Measurements from ENCODE around the gene TSEN15. TPM values are rescaled to one million over a fixed set of nuclear protein-coding genes. Genes with fewer than 3 reads are reported as not detected.

The TSEN15 gene
- total and polyA plus RNA-seq, 2 of the 13 experiments (the other 11 are each of a cell fraction or from before 2014, with no cell fraction given), result 25.6 to 35.8 TPM

GRCh38 chr1:184035719-184036516, 15.6 kb upstream of the TSEN15 start (continued):
- no peak for TF ChIP-seq HNF1A (IDR thresholded peaks at IDR 0.05; ENCODE audit: low read depth)
- TF ChIP-seq HNF1A (CRISPR knock-in tag; IDR thresholded peaks at IDR 0.05; ENCODE audit: borderline replicate concordance), result 0 out of 2 replicates have a peak, but pooled peaks have one; percentile 39
- TF ChIP-seq CENPBD1 (CRISPR knock-in tag; IDR thresholded peaks at IDR 0.05; ENCODE audit: borderline replicate concordance, low read depth), result no peak
- TF ChIP-seq CBFB (CRISPR knock-in tag; IDR thresholded peaks at IDR 0.05), result 0 out of 2 replicates have a peak, but pooled peaks have one; percentile 22
- TF ChIP-seq PHF20 (CRISPR knock-in tag; IDR thresholded peaks at IDR 0.05), result no peak
- 0 out of 2 replicates have a peak, but pooled peaks have one; percentile 66 for TF ChIP-seq ZFP91 (CRISPR knock-in tag; IDR thresholded peaks at IDR 0.05; ENCODE audit: borderline replicate concordance)
- TF ChIP-seq ATM (IDR thresholded peaks at IDR 0.05; ENCODE audit: borderline replicate concordance), result no peak
- TF ChIP-seq MEIS1 (CRISPR knock-in tag; IDR thresholded peaks at IDR 0.05; ENCODE audit: borderline replicate concordance), result no peak
- TF ChIP-seq ZNF569 (CRISPR knock-in tag; IDR thresholded peaks at IDR 0.05; ENCODE audit: borderline replicate concordance), result no peak
- TF ChIP-seq TRIM24 (CRISPR knock-in tag; IDR thresholded peaks at IDR 0.05), result no peak
- peak; percentile 54; the same call in 1 of the 2 replicates for TF ChIP-seq ZNF572 (CRISPR knock-in tag; IDR thresholded peaks at IDR 0.05)
- no peak for TF ChIP-seq ZNF678 (CRISPR knock-in tag; IDR thresholded peaks at IDR 0.05)
- TF ChIP-seq RFXAP (CRISPR knock-in tag; IDR thresholded peaks at IDR 0.05; ENCODE audit: borderline replicate concordance), result no peak; the same call in 1 of the 2 replicates
- no peak; the same call in 1 of the 2 replicates for TF ChIP-seq ZNF800 (CRISPR knock-in tag; IDR thresholded peaks at IDR 0.05)
- no peak for TF ChIP-seq ZNF629 (CRISPR knock-in tag; conservative IDR thresholded peaks at IDR 0.05)
- TF ChIP-seq CBX2 (IDR thresholded peaks at IDR 0.05; ENCODE audit: low read depth, low read length), result no peak
- TF ChIP-seq CBX2 (CRISPR knock-in tag; IDR thresholded peaks at IDR 0.05; ENCODE audit: low read depth), result no peak
- TF ChIP-seq ZFY (CRISPR knock-in tag; IDR thresholded peaks at IDR 0.05), result no peak
- no peak for TF ChIP-seq ZNF18 (CRISPR knock-in tag; IDR thresholded peaks at IDR 0.05; ENCODE audit: insufficient replicate concordance)

Measured in HepG2 (cell line).